ENCODE results near the gene HIVEP1. TPM values are rescaled to one million over a fixed set of nuclear protein-coding genes. Genes with fewer than 3 reads are reported as not detected.
A peak's percentile ranks its signal among the peaks of the same experiment; 100 is the strongest.

HIVEP1 gene
- total and polyA plus RNA-seq, 2 donors from 2014 or later: 3.6 to 30.4 TPM

DNA sequence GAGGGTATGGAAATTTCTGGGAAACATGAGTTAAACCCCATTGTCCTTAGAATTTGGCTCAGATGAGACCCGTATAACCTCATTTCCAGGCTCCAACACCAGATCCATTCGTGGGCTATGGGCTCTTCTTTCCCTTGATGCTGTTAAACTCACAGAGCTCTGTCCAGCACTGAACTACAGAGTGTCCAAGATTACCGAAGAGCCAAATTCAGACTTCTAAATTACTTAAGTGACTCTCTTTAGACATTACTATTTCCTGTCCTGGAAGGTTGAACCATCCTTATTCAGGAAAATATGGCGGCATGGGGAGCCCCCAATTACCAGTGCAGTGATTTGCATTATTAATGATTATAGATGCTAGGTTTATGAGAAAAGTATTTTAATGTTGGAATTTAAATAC is 153.2 kb downstream of the HIVEP1 start:
- H3K4me3 ChIP-seq (ENCODE audit: low read length in 3 of 3): no peak overlapping the region
- peaks cover 0 to 13% (median 8%) of the 10 kb centered on the region in 3 donors for H3K36me3 ChIP-seq (ENCODE audit: control insufficient read depth in 2 of 3, insufficient read depth in 3 of 3, low read length in 3 of 3)
- H3K27ac ChIP-seq (ENCODE audit: low read depth in 2 of 2, low read length in 2 of 2): no peak overlapping the region
- DNase-seq (no peak), FAIRE-seq (no peak)
- H3K4me1 ChIP-seq (ENCODE audit: control insufficient read depth in 2 of 3, insufficient read depth in 2 of 3, low read depth in 1 of 3, low read length in 3 of 3): no peaks in the 10 kb centered on the region
- no peaks in the 10 kb centered on the region for H3K27me3 ChIP-seq (ENCODE audit: control insufficient read depth, insufficient read depth, low read length)
- no peak overlapping the region for H3K9ac ChIP-seq (ENCODE audit: low read length in 3 of 3)
- H3K9me3 ChIP-seq (ENCODE audit: control insufficient read depth in 2 of 3, insufficient read depth in 1 of 3, low read length in 3 of 3): no peaks in the 10 kb centered on the region
- intact Hi-C loops (cut with DNase I): no loop called here
- no peak for TF ChIP-seq CTCF (IDR thresholded peaks at IDR 0.05; ENCODE audit: borderline replicate concordance, extremely low read depth, insufficient read depth)

GRCh38 chr6:12165722-12166280 is 153.7 kb downstream of the HIVEP1 start:
- no peak for TF ChIP-seq CTCF (IDR thresholded peaks at IDR 0.05; ENCODE audit: borderline replicate concordance, extremely low read depth, insufficient read depth)
- no peaks in the 10 kb centered on the region for H3K4me1 ChIP-seq (ENCODE audit: control insufficient read depth in 2 of 3, insufficient read depth in 2 of 3, low read depth in 1 of 3, low read length in 3 of 3)
- H3K36me3 ChIP-seq (ENCODE audit: control insufficient read depth in 2 of 3, insufficient read depth in 3 of 3, low read length in 3 of 3): peaks cover 0 to 13% (median 8%) of the 10 kb centered on the region in 3 donors
- no peaks in the 10 kb centered on the region for H3K27me3 ChIP-seq (ENCODE audit: control insufficient read depth, insufficient read depth, low read length)
- FAIRE-seq (peak; percentile 15), DNase-seq (no peak)
- no peak overlapping the region for H3K4me3 ChIP-seq (ENCODE audit: low read length in 3 of 3)
- no peaks in the 10 kb centered on the region for H3K9me3 ChIP-seq (ENCODE audit: control insufficient read depth in 2 of 3, insufficient read depth in 1 of 3, low read length in 3 of 3)
- no peak overlapping the region for H3K27ac ChIP-seq (ENCODE audit: low read depth in 2 of 2, low read length in 2 of 2)
- no peak overlapping the region for H3K9ac ChIP-seq (ENCODE audit: low read length in 3 of 3)
- intact Hi-C loops (cut with DNase I): no loop called here

DNA sequence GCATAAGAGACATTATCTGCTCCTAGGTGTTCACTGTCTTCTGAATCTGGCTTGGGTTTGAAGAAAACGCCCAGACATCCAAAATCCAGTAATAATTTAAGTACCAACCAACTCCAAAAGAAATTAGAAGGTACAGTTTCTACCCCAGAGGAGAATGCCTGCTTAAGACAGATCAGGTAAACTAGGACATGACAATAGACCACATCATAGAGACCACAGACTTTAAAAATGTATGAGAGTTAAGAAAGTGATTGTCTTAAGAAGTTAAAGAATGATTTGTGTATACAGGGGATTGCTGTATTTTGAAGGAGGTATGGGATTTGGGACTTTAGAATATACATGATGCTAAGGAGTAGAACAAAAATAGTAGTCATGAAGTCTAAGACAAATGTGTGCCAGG is 157.3 kb downstream of the HIVEP1 start:
- no peak overlapping the region for H3K4me3 ChIP-seq (ENCODE audit: low read length in 3 of 3)
- no peaks in the 10 kb centered on the region for H3K27me3 ChIP-seq (ENCODE audit: control insufficient read depth, insufficient read depth, low read length)
- no peaks in the 10 kb centered on the region for H3K9me3 ChIP-seq (ENCODE audit: control insufficient read depth in 2 of 3, insufficient read depth in 1 of 3, low read length in 3 of 3)
- no peak overlapping the region for H3K9ac ChIP-seq (ENCODE audit: low read length in 3 of 3)
- TF ChIP-seq CTCF (IDR thresholded peaks at IDR 0.05; ENCODE audit: borderline replicate concordance, extremely low read depth, insufficient read depth): no peak
- peaks cover 0 to 4% (median 0%) of the 10 kb centered on the region in 3 donors for H3K4me1 ChIP-seq (ENCODE audit: control insufficient read depth in 2 of 3, insufficient read depth in 2 of 3, low read depth in 1 of 3, low read length in 3 of 3)
- H3K27ac ChIP-seq (ENCODE audit: low read depth in 2 of 2, low read length in 2 of 2): no peak overlapping the region
- no peaks in the 10 kb centered on the region for H3K36me3 ChIP-seq (ENCODE audit: control insufficient read depth in 2 of 3, insufficient read depth in 3 of 3, low read length in 3 of 3)
- DNase-seq: no peak
- no peak for FAIRE-seq
- intact Hi-C loops (cut with DNase I): no loop called here
